NCI-H2107 (cell line): Measurements from ENCODE around the gene RSAD2.

Experiments used
- DNase-seq: peaks from one replicate; lab custom pipeline; 2025; lab: John Stamatoyannopoulos, UW

RSAD2 gene

DNA sequence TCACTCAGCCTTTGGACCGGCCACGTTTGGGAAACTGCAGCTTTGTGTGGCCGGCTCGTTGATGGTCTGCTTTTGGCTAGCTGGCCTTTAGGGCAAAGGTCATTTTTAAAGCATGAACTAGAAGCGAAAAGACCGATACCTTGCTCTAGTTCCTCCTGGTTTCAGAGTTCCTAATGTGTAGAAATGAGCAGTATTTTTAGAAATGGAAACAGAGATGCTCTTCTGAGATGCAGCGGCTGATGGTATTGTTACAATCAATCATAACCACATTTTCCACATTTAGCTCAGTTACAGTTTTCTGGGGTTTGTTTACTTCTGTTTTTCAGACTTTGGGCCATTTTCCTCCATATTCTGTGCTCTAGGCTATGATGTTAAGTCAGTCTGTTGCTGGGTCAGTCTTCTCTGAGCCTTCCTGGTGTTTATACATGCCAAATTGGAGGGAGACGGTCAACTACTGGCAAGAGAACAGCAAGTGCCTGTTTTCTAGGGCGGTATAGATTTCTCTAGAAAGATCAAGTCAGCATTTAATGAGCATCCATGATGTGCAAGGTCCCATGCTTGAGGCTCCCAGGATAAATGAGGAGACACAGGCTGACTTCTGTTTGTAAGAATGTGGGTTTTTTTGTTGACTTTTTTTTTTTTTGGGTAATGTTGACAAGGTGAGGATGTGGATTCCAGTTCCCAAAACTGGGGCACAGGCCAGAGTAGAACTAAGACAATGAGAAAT is 67.7 kb downstream of the RSAD2 start:
- DNase-seq = no peak

- DNase-seq = no peak
These were observed 68.2 kb downstream of the RSAD2 start for GRCh38 chr2:6945821-6946220.

DNA sequence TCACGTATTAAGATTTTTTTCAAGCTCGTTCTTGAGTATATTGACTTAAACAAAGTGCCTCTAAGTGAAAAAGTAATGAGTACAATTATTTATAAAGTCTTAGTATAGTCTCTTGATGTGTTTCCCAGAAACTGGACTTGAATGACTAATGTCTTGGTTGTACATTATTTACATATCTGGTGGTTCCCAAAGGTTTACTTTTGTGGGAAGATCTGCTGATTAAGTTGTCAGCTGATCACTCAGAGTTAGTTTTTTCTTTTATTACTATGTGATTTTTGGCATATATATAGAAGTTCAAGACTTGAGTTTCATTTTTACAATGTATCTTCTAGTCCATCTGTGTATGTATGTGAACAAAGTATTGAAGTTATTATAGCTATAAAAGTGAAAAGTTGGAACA is 69.1 kb downstream of the RSAD2 start:
- DNase-seq = no peak
